ENCODE measurements around the gene PAPLN. TPM values are rescaled to one million over a fixed set of nuclear protein-coding genes. Genes with fewer than 3 reads are reported as not detected.
"Not testable (repeated sequence)": the region's sequence is repeated elsewhere in the genome, so short reads cannot be mapped to it uniquely, and the experiment has no call there.

The PAPLN gene
- total RNA-seq, 1 donor from 2014 or later, result 0.16 TPM

DNA sequence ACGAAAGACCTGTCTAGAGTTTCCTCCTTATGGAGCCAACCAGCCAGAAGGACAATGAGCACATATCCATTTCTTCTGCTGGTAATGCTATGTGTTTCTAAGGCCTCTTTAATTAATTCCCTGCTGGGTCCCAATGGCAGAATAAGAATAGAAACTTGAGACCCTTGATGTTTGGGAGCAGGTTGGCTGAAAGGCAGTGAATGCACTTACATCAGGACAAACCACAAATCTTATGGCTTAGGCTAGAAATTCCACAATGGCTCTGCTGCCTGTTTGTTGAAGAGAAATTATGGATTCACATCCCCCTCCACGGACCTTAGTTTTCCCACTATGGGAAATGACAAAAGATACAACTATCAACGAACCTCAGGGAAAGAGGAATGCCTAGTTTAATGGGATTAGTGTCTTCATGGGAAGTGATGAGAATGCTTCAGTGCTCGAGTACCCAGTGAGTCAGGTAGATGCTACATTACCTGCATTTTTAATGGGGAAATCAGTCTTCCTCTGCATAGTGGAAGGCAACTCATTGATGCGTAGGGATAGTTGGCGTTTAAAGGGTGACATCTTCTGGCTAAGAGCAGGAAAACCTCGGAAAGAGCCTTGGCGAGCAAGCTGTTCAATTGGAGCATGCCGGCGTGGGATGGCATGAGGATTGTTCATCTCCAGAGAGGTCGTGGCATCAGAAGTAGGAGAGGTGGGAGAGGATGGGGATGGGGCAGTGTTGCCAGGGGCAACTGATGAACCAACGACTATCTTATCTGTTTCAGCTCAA is 46.5 kb downstream of the PAPLN start:
- peak; percentile 24 for DNase-seq (ENCODE audit: low read depth)

GRCh38 chr14:73285979-73286378 is 48.7 kb downstream of the PAPLN start:
- no peak for DNase-seq (ENCODE audit: low read depth)

DNA sequence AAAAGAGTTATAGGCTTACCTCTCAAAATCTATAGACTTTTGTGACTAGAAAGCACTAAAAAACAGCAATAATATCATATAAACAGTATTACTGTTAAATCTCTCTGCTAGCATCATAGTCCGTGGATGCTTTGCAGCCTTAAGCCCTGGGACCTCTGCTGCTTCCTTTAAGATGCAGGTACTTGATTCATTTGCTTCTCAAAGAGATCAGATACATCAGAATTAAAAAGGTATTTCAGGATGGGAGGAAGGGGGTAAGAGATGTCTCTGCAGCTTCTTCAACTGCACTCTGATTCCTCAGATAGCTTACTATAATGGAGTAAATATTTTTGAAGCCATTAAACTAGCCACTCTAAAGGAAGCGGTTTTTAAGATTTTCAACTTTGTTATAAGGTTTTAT is 49.3 kb downstream of the PAPLN start:
- DNase-seq (ENCODE audit: low read depth), result no peak

DNA sequence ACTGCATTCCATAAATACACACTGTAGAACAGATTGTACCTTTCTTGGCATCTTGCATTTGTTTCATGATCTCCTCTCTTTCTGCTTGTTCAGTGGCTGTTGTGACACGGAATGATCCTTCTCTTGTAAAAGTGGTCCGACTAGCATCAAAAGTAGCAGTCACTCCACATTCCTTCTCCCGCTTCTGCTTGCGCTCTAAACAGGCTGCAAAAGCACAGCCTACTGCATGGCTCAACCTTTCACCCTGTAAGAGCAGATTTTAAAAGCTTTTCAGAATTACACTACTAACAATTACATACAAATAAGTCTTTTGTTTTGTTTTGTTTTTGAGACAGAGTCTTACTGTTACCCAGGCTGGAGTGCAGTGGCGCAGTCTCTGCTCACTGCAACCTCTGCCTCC is 49.8 kb downstream of the PAPLN start:
- no peak for DNase-seq (ENCODE audit: low read depth)

DNA sequence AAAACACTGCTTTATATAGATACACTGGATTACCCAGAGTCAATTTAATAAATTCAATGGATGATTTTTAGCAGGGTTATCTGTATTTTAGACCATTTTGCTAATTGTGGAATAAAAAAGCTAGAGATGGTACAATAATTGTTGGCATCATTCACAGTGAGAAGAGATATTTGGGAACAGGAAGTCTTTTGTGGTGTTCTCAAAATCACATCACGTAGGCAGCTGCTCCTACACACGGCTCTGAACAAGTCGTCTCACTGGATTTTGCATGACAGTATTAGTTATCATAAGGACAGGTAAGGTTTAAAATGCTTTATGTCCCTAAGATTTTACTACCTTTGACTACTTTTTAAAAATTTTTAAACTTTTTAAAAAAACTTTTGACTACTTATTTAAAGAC is 52.0 kb downstream of the PAPLN start:
- no peak for DNase-seq (ENCODE audit: low read depth)

GRCh38 chr14:73289729-73290128 is 52.4 kb downstream of the PAPLN start:
- DNase-seq (ENCODE audit: low read depth), result no peak

- no peak for DNase-seq (ENCODE audit: low read depth)
Measured at GRCh38 chr14:73290279-73290678, 53.0 kb downstream of the PAPLN start.

- DNase-seq (ENCODE audit: low read depth), result no peak
Measured at GRCh38 chr14:73293782-73294781, 56.8 kb downstream of the PAPLN start.

- peak; percentile 50 for DNase-seq (ENCODE audit: low read depth)
Measured at GRCh38 chr14:73295198-73295796, 58.0 kb downstream of the PAPLN start.

DNA sequence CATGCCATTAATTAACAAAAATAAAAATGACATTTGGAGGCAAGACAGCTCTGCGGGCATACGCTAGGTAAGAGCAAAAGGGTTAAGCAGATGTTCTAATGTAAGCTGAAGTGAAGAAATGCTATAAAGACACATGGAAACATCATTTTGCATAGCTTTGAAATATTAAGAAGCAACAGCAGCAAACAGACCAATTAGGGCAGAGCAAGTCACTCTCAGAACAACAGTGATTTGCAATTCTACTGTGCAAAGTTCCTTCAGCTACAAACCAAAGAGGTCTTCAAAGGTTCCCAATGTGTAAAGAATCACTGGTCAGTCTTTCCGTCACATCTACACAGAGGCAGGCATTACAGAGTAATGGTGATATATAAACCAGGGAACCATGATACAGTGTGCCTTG is 68.2 kb downstream of the PAPLN start:
- DNase-seq (ENCODE audit: low read depth), result no peak

DNA sequence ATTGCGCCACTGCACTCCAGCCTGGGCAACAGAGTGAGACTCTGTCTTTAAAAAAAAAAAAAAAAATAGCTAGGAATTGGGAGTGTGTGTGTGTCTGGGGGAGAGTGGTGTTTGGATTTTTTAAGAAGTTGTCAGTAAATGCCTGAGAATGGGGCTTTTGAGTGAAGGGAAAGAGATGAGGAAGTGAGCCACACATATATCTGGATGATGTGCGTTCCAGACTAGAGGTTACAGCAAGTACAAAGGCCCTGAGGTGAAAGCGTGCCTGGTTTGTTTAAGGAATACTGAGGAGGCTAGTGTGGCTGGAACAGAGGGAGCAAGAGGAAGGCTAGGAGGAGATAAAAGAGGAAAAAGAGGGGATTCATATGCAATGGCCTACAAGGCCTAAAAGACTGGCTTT is 70.0 kb downstream of the PAPLN start:
- no peak for DNase-seq (ENCODE audit: low read depth)

DNA sequence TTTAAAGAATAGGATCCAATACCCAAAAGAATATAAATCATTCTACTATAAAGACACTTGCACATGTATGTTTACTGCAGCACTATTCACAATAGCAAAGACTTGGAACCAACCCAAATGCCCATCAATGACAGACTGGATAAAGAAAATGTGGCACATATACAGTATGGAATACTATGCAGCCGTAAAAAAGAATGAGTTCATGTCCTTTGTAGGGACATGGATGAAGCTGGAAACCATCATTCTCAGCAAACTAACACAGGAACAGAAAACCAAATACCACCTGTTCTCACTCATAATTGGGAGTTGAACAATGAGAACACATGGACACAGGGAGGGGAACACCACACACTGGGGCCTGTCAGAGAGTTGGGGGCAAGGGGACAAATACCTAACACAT is 71.9 kb downstream of the PAPLN start:
- DNase-seq (ENCODE audit: low read depth), result not testable (repeated sequence)

DNA sequence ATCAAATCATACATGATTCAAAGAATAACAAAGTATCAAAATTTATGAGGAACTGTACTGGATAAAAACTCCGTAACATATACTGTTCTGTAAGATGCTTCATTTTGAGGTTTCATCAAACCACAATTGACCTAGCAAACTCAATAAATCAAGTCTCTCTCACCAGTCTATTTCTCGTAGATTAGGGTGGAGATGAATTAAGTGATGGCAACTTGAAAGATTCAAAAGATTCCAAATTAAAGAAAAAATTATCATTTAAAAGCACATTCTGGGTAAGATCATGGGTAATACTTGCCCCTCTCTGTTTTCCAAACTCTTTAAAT is 74.4 kb downstream of the PAPLN start:
- no peak for DNase-seq (ENCODE audit: low read depth)

DNA sequence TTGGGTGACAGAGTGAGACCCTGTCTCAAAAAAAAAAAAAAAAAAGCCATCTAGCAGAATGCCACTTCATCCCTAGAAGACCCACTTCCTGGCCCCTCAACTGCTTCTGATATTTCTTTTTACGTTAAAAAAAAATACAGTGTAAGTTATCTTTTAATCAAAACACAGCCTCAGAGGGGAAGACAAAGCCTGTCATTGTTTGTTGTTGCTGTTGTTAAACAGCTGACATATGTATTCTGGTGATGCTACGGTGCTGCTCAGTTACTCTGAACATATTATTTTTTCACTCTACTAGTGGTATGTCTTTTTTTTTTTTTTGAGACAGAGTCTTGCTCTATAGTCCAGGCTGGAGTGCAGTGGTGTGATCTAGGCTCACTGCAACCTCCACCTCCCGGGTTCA is 75.4 kb downstream of the PAPLN start:
- no peak for DNase-seq (ENCODE audit: low read depth)

- DNase-seq (ENCODE audit: low read depth), result no peak
Measured at GRCh38 chr14:73313151-73313550, 75.8 kb downstream of the PAPLN start.

GRCh38 chr14:73323896-73324399 is 86.6 kb downstream of the PAPLN start:
- DNase-seq (ENCODE audit: low read depth), result no peak

Other genes starting within 250 kb of the PAPLN start
- gene ZFYVE1, start 210.4 kb upstream of the PAPLN start, total RNA-seq, result 17.0 and 29.1 TPM in 2 replicates
- gene RBM25, start 179.0 kb upstream of the PAPLN start, total RNA-seq, result 52.0 and 55.8 TPM in 2 replicates
- 31.7 and 33.6 TPM in 2 replicates for gene PSEN1, start 101.0 kb upstream of the PAPLN start, total RNA-seq
- gene NUMB, start 221.0 kb downstream of the PAPLN start, total RNA-seq, result 13.5 and 17.2 TPM in 2 replicates